Measurements from ENCODE around the gene SCPEP1.

DNA sequence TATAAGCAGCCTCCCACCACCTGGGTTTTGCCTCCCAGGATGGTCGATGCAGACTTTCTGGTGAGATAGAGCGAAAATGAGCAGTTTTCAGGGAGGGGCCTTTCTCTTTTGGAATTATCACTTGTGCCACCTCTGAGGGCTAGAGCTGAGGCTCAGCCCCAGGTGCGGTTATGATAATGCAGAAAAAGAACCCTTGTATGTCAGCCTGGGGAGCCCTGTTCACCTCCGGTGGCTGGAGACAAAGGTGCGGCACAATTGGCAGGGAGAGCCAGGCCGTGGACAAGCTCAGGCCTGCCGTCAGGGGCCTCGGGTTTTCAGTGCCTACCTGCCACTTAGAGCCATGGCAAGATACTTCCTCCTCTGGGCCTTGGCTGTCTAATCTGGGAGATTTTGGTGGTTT is 4.4 kb downstream of the SCPEP1 start:
- TF ChIP-seq CTCF (IDR thresholded peaks at IDR 0.05 in 4 of 5, conservative IDR thresholded peaks at IDR 0.05 in 1 of 5) = no peak
- no peak for TF ChIP-seq POLR2A (IDR thresholded peaks at IDR 0.05)

Data from gastrocnemius medialis (tissue), 4 donors.